ENCODE results near the gene RSPO4.

The RSPO4 gene

GRCh38 chr20:910132-910869 lies 91.8 kb downstream of the RSPO4 start:
- no peak for DNase-seq (ENCODE audit: low read depth in 2 of 2)

GRCh38 chr20:909641-910040 lies 92.5 kb downstream of the RSPO4 start:
- no peak for DNase-seq (ENCODE audit: low read depth in 2 of 2)

All from stimulated activated CD8-positive, alpha-beta memory T cell treated with anti-CD3 and anti-CD28 coated beads, Interleukin-2, amount 100 ng/mL, for 1 hour (primary cell).